Endothelial cell of umbilical vein (primary cell): ENCODE measurements around the gene PLEKHM2. TPM values are rescaled to one million over a fixed set of nuclear protein-coding genes. Genes with fewer than 3 reads are reported as not detected.

ENCODE experiments used
- BruUV-seq: library from RNA; stranded (reverse); fragments of 400-500 nt; replicated peaks from 2 replicates; lab custom pipeline; 2021; lab: Mats Ljungman, UMichigan
- CTCF ChIA-PET: fragments of 300-600, 350-600 bp; sonication (Branson Sonifier 250); formaldehyde crosslinking; loops from one replicate; lab custom pipeline; 2021; ENCODE audit warnings: antibody characterized with exemption, inconsistent platforms; lab: Charles Lee
- POLR2A ChIA-PET: fragments of 300-600, 350-600 bp; sonication (Branson Sonifier 250); formaldehyde crosslinking; loops from one replicate; lab custom pipeline; 2021; ENCODE audit warnings: antibody characterized with exemption, inconsistent platforms; lab: Charles Lee
- DNase-seq: peaks from one replicate; pipeline ENCODE4 v3.0.0-alpha.2; 2011; ENCODE audit warnings: low read depth, low spot score
- FAIRE-seq: peaks from 2 replicates; lab custom pipeline; 2011; peaks lifted over from hg19 to GRCh38; lab: Jason Lieb, UNC
- H2AFZ ChIP-seq: 2 replicates; pipeline ENCODE4 v1.6.0; 2012; ENCODE audit warnings: low read depth, low read length, control low read depth, inconsistent platforms
- H3K27ac ChIP-seq: 2 replicates; pipeline ENCODE4 v1.5.1; 2011; ENCODE audit warnings: low read depth, mild to moderate bottlenecking, control low read depth, low read length, moderate library complexity; ENCODE audit not compliant: insufficient read depth
- H3K27me3 ChIP-seq, 2 experiments: 2 replicates each; pipeline versions ENCODE4 v1.6.0 to v1.6.1; 2011; ENCODE audit warnings: low read length in 2 of 2, mixed read lengths in 1 of 2; ENCODE audit not compliant: control insufficient read depth in 2 of 2, insufficient read depth in 2 of 2
- H3K36me3 ChIP-seq, 2 experiments: 2 replicates in 1 of 2; 3 replicates in 1 of 2; pipeline ENCODE4 v1.5.1; 2011; ENCODE audit warnings: low read length in 2 of 2, mild to moderate bottlenecking in 1 of 2, moderate library complexity in 1 of 2; ENCODE audit not compliant: control insufficient read depth in 2 of 2, insufficient read depth in 2 of 2; ENCODE audit errors: extremely low read depth in 1 of 2
- H3K4me1 ChIP-seq: 3 replicates; pipeline ENCODE4 v1.5.1; 2011; ENCODE audit warnings: mild to moderate bottlenecking, low read length; ENCODE audit not compliant: control insufficient read depth, insufficient read depth; ENCODE audit errors: extremely low read depth
- H3K4me2 ChIP-seq: 2 replicates; pipeline ENCODE4 v1.6.1; 2011; ENCODE audit warnings: low read length, control low read depth, mixed read lengths; ENCODE audit not compliant: insufficient read depth
- H3K4me3 ChIP-seq, 3 experiments: fragments of 200-600 bp in 1 of 3; sonication (generic), shearing (Covaris generic) in 1 of 3; replicated peaks in 1 of 3; 2 replicates each; pipeline ENCODE4 v1.5.1; 2011 to 2016; ENCODE audit warnings: control low read depth in 3 of 3, low read length in 3 of 3, mild to moderate bottlenecking in 2 of 3, inconsistent platforms in 1 of 3, low read depth in 1 of 3, moderate library complexity in 1 of 3; ENCODE audit not compliant: insufficient read depth in 1 of 3
- H3K79me2 ChIP-seq: 2 replicates; pipeline ENCODE4 v1.6.0; 2012; ENCODE audit warnings: low read length, inconsistent platforms; ENCODE audit not compliant: control insufficient read depth, insufficient read depth
- H3K9ac ChIP-seq: replicated peaks from 2 replicates; pipeline ENCODE3; 2011; ENCODE audit warnings: low read length, control low read depth; ENCODE audit not compliant: insufficient read depth; ENCODE audit errors: extremely low read depth
- H3K9me1 ChIP-seq: replicated peaks from 3 replicates; pipeline ENCODE4 v1.6.0; 2011; ENCODE audit warnings: mild to moderate bottlenecking, low read length; ENCODE audit not compliant: control insufficient read depth, insufficient read depth; ENCODE audit errors: extremely low read depth
- H3K9me3 ChIP-seq: replicated peaks from 2 replicates; pipeline ENCODE4 v1.5.1; 2012; ENCODE audit warnings: low read length, inconsistent platforms; ENCODE audit not compliant: control insufficient read depth, insufficient read depth
- H4K20me1 ChIP-seq: replicated peaks from 2 replicates; pipeline ENCODE3; 2011; ENCODE audit warnings: mild to moderate bottlenecking, low read length; ENCODE audit not compliant: control insufficient read depth, insufficient read depth; ENCODE audit errors: extremely low read depth
- EZH2 ChIP-seq: IDR thresholded peaks from 2 replicates; pipeline ENCODE4 v1.6.1; 2012; ENCODE audit warnings: borderline replicate concordance, low read depth, mild to moderate bottlenecking, moderate library complexity, low read length, inconsistent platforms; ENCODE audit not compliant: severe bottlenecking
- FOS ChIP-seq: IDR thresholded peaks from 2 replicates; pipeline ENCODE4 v1.6.1; 2011; ENCODE audit warnings: mild to moderate bottlenecking, low read length, moderate library complexity, borderline replicate concordance; ENCODE audit not compliant: insufficient read depth
- GATA2 ChIP-seq: IDR thresholded peaks from 2 replicates; pipeline ENCODE4 v1.7.0; 2011; ENCODE audit warnings: low read depth, mild to moderate bottlenecking, moderate library complexity, mixed read lengths, low read length; ENCODE audit not compliant: insufficient read length, insufficient read depth
- JUN ChIP-seq: IDR thresholded peaks from 2 replicates; pipeline ENCODE4 v1.6.1; 2011; ENCODE audit warnings: borderline replicate concordance, low read depth; ENCODE audit not compliant: insufficient read length, insufficient read depth
- MAX ChIP-seq: IDR thresholded peaks from 2 replicates; pipeline ENCODE4 v1.6.1; 2011; ENCODE audit not compliant: insufficient read depth, insufficient read length
- MYC ChIP-seq: IDR thresholded peaks from one replicate; pipeline ENCODE4 v1.6.1; 2011; ENCODE audit warnings: mild to moderate bottlenecking, low read depth, low read length
- POLR2A ChIP-seq: IDR thresholded peaks from 2 replicates; pipeline ENCODE4 v1.6.1; 2012; ENCODE audit warnings: low read depth, mild to moderate bottlenecking, control low read depth, low read length
- POLR2AphosphoS5 ChIP-seq: IDR thresholded peaks from 2 replicates; pipeline ENCODE4 v1.6.1; 2012; ENCODE audit warnings: low read depth, mild to moderate bottlenecking, control low read depth, low read length, moderate library complexity; ENCODE audit not compliant: insufficient read depth
- dilution Hi-C: fragments of 300-500 bp; cut with MboI; formaldehyde crosslinking; loops from one replicate; pipeline ENCODE4 v1.15.0; 2019; ENCODE audit warnings: low sequenced_read_pairs; ENCODE audit not compliant: extremely low pct_ligation_motif_present
- intact Hi-C: fragments of 100-400 bp; cut with micrococcal nuclease; formaldehyde crosslinking; loops from one replicate; pipeline ENCODE4 v1.10.0; 2022
- polyA plus RNA-seq, 4 experiments: library from polyadenylated mRNA; depleted of rRNA in 3 of 4; stranded (reverse) in 3 of 4; unstranded in 1 of 4; fragments of >200 nt; gene quantifications; 2 replicates each; pipeline versions ENCODE4 v1.2.1 to v1.2.3, GENCODE V29; 2011 to 2012; ENCODE audit warnings: missing spikeins in 1 of 4
- total RNA-seq: library from RNA; stranded (reverse); gene quantifications from 2 replicates; pipeline ENCODE4 v1.2.3, GENCODE V29; 2021
- TF ChIP-seq, protein P1 (sequence below), 2 donors: IDR thresholded peaks; 1 replicate in 1 of 2; 2 replicates in 1 of 2; pipeline ENCODE4 v1.5.1; 2011; ENCODE audit warnings: low read length in 2 of 2, mild to moderate bottlenecking in 2 of 2, moderate library complexity in 2 of 2, control low read depth in 1 of 2, inconsistent platforms in 1 of 2, low read depth in 1 of 2; ENCODE audit not compliant: insufficient read depth in 1 of 2; ENCODE audit errors: extremely low read depth in 1 of 2

Gene PLEKHM2
- total and polyA plus RNA-seq, 2 donors (not counting 3 experiments of a cell fraction or from before 2014, with no cell fraction given) = 60.6 to 67.5 TPM

- dilution Hi-C loops = no loop called here
- peak; percentile 42 for DNase-seq
- Histone ChIP-seq H3K4me2 (peak overlapping the region; percentile 8), H2AFZ (no peak overlapping the region), H3K36me3 (peaks cover 0 to 2% of the 10 kb centered on the region in 2 experiments), H3K4me3 (no peak overlapping the region), H3K79me2 (peaks cover 64% of the 10 kb centered on the region), H3K27ac (no peak overlapping the region), H3K9ac (no peak overlapping the region), H3K27me3 (no peaks in the 10 kb centered on the region), H3K9me1 (no peaks in the 10 kb centered on the region), H3K4me1 (peaks cover 16% of the 10 kb centered on the region), H4K20me1 (no peaks in the 10 kb centered on the region), H3K9me3 (no peaks in the 10 kb centered on the region)
- TF ChIP-seq GATA2 (no peak), JUN (no peak), MYC (no peak), FOS (no peak), POLR2AphosphoS5 (no peak), POLR2A (no peak), MAX (no peak), EZH2 (no peak)
- TF ChIP-seq, protein P1, sequence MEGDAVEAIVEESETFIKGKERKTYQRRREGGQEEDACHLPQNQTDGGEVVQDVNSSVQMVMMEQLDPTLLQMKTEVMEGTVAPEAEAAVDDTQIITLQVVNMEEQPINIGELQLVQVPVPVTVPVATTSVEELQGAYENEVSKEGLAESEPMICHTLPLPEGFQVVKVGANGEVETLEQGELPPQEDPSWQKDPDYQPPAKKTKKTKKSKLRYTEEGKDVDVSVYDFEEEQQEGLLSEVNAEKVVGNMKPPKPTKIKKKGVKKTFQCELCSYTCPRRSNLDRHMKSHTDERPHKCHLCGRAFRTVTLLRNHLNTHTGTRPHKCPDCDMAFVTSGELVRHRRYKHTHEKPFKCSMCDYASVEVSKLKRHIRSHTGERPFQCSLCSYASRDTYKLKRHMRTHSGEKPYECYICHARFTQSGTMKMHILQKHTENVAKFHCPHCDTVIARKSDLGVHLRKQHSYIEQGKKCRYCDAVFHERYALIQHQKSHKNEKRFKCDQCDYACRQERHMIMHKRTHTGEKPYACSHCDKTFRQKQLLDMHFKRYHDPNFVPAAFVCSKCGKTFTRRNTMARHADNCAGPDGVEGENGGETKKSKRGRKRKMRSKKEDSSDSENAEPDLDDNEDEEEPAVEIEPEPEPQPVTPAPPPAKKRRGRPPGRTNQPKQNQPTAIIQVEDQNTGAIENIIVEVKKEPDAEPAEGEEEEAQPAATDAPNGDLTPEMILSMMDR (IDR thresholded peaks at IDR 0.05; ENCODE audit: extremely low read depth in 1 of 2, insufficient read depth in 1 of 2, low read depth in 1 of 2, low read length in 2 of 2) = no peak
- intact Hi-C loops = no loop called here
- peak; percentile 46 for FAIRE-seq
- CTCF ChIA-PET = interaction anchor here (1.0 to 1.2 kb wide), 2 partner anchors 23 to 27 kb away, joined by 3 to 4 read pairs; no protein-coding TSS in a partner anchor
- POLR2A ChIA-PET = no interaction called here
- BruUV-seq = no TSS peak
These were observed 8.1 kb downstream of the PLEKHM2 start for GRCh38 chr1:15692121-15692682.
